PC-9 (cell line): ENCODE data around the gene TBC1D22B.

Experiments used
- EZH2 ChIP-seq: fragments of 200-600 bp; sonication (generic); IDR thresholded peaks from 2 replicates; pipeline ENCODE4 v1.8.0; 2017; ENCODE audit warnings: antibody characterized with exemption, low read depth
- TF ChIP-seq, protein P1 (sequence below): fragments of 200-600 bp; sonication (generic); conservative IDR thresholded peaks from 2 replicates; pipeline ENCODE4 v1.6.1; 2017; ENCODE audit warnings: mixed run types, antibody characterized with exemption, mild to moderate bottlenecking, moderate library complexity

DNA sequence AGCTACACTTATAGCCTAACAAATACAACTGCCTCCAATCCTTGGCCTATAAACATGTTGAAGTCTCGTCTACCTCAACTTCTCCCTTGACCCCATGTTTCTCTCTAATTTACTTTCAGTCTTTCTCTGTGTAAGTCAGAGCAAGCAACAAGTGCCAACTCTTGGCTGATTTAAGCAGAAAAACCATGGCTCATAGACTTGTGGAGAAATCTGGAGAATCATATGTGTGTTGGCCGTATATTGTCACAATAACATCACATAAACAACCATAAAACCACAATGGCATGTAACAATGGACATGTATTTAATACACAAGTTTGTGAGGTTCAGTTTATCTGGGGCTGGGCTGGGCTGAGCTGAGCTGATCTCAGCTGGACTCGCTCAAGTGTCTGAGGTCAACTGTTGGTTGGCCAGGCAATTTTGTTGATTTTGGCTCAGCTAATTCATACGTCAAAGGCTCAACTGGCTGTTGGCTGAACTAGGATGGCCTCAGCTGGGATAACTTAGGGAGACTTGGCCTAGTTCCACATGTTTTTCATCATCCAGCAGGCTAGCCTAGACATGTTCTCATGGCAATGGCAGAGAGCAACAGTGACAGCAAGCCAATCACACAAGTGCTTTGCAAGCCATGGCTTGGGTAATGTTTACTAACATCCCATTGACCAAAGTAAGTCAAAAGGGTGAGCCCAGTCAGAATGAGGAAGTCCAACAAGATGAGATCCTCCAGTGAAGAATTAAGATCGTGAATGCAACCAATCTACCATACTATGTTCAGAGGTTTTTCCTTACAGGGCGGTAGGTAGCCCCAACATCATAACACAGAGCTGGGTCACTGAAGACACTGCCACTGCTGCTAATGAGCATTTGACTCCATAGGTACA is 12.9 kb upstream of the TBC1D22B start:
- TF ChIP-seq, protein P1, sequence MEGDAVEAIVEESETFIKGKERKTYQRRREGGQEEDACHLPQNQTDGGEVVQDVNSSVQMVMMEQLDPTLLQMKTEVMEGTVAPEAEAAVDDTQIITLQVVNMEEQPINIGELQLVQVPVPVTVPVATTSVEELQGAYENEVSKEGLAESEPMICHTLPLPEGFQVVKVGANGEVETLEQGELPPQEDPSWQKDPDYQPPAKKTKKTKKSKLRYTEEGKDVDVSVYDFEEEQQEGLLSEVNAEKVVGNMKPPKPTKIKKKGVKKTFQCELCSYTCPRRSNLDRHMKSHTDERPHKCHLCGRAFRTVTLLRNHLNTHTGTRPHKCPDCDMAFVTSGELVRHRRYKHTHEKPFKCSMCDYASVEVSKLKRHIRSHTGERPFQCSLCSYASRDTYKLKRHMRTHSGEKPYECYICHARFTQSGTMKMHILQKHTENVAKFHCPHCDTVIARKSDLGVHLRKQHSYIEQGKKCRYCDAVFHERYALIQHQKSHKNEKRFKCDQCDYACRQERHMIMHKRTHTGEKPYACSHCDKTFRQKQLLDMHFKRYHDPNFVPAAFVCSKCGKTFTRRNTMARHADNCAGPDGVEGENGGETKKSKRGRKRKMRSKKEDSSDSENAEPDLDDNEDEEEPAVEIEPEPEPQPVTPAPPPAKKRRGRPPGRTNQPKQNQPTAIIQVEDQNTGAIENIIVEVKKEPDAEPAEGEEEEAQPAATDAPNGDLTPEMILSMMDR: no peak
- no peak for TF ChIP-seq EZH2
